GM18907 (cell line): ENCODE measurements around the gene IGFBP6.

Experiments
- ATAC-seq: cut with Tn5 transposase; IDR thresholded peaks from one replicate; pipeline ENCODE4 v1.9.1; 2021; ENCODE audit warnings: mild to moderate bottlenecking, moderate library complexity; ENCODE audit not compliant: unreplicated experiment

IGFBP6 gene

DNA sequence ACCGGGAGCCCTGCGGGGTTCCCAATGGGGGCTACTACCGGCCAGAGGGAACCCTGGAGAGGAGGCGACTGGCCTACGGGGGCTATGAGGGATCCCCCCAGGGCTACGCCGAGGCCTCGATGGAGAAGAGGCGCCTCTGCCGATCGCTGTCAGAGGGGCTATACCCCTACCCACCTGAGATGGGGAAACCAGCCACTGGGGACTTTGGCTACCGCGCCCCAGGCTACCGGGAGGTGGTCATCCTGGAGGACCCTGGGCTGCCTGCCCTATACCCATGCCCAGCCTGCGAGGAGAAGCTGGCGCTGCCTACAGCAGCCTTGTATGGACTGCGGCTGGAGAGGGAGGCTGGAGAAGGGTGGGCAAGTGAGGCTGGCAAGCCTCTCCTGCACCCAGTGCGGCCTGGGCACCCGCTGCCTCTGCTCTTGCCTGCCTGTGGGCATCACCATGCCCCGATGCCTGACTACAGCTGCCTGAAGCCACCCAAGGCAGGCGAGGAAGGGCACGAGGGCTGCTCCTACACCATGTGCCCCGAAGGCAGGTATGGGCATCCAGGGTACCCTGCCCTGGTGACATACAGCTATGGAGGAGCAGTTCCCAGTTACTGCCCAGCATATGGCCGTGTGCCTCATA is 37.9 kb upstream of the IGFBP6 start:
- no peak for ATAC-seq

DNA sequence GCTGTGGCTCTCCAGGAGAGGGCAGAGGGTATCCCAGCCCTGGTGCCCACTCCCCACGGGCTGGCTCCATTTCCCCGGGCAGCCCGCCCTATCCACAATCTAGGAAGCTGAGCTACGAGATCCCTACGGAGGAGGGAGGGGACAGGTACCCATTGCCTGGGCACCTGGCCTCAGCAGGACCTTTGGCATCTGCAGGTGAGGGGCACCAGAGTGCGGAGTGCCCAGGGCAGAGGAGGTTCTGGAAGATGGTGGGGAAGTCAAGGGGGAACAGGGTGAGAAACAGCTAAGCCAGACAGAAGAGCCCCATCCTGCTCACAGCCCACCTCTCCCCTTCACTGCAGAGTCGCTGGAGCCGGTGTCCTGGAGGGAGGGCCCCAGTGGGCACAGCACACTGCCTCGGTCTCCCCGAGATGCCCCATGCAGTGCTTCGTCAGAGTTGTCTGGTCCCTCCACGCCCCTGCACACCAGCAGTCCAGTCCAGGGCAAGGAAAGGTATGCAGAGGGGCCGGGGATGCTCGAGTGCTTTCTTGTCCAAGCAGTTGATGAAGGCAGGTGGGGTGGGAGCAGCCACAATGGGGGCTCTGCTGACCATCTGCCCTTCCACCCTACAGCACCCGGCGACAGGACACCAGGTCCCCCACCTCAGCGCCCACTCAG is 37.3 kb upstream of the IGFBP6 start:
- ATAC-seq = no peak

DNA sequence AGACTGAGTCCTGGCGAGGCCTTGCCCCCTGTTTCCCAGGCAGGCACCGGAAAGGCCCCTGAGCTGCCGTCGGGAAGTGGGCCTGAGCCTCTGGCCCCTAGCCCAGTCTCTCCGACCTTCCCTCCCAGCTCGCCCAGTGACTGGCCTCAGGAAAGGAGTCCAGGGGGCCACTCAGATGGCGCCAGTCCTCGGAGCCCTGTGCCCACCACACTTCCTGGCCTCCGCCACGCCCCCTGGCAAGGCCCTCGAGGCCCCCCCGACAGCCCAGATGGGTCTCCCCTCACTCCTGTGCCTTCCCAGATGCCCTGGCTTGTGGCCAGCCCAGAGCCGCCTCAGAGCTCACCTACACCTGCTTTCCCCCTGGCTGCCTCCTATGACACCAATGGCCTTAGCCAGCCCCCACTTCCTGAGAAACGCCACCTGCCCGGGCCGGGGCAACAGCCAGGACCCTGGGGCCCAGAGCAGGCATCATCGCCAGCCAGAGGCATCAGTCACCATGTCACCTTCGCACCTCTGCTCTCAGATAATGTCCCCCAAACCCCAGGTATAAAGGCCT is 36.7 kb upstream of the IGFBP6 start:
- no peak for ATAC-seq

DNA sequence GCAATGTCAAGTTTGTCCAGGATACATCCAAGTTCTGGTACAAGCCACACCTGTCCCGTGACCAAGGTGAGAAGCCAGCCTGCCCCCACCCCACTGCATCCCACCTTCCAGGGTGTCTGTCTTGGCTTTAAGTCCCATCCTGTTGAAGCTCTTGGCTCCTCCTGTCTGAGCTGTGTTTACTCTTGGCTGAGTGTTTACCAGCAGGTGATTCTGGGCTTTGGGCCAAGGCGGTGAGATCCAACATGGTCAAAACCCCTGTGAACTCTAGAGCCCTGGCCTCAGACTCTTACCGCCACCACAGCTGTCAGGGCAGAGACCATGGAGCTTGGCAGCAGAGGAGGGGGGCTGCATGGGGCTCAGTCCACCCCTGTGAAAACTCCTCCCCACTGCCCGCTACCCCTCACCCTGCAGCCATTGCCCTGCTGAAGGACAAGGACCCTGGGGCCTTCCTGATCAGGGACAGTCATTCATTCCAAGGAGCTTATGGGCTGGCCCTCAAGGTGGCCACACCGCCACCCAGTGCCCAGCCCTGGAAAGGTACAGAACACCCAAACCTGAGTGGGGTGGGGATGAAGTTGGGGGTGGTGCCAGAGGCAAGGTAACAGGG is 36.0 kb upstream of the IGFBP6 start:
- ATAC-seq = no peak

DNA sequence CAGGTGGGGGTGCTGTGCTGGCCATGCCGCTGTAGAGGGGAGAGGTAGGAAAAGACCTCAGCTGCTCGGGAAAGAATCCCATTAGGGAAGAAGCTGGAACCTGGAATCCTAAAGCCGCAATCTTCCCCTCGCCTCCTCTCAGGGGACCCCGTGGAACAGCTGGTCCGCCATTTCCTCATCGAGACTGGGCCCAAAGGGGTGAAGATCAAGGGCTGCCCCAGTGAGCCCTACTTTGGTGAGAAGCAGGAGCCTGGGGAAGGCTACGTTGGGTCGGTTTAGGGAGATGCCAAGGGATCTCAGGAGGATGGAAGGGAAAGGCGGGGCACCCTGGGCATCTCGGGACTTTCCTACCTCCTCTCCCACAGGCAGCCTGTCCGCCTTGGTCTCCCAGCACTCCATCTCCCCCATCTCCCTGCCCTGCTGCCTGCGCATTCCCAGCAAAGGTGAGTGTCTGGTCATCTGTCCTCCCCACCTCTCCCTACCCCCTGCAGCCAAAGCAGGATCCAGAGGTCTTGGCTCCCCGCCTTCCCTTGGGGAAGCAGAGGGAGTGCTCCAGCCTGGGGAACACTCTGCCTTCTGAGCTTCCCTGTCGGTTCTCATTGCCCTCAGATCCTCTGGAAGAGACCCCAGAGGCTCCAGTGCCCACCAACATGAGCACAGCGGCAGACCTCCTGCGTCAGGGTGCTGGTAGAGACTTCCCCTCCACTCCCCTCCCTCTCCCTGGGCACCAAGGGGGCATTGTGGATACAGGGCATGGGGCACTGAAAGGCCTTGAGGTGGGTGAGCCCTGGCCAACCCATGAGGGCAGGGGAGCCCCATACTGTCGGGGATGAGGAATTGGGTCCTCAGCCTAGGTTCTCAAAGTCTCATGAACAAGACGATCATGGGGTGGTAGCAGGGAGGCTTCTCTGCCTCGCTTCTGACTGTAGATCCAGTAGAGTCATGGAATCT is 35.2 kb upstream of the IGFBP6 start:
- no peak for ATAC-seq

DNA sequence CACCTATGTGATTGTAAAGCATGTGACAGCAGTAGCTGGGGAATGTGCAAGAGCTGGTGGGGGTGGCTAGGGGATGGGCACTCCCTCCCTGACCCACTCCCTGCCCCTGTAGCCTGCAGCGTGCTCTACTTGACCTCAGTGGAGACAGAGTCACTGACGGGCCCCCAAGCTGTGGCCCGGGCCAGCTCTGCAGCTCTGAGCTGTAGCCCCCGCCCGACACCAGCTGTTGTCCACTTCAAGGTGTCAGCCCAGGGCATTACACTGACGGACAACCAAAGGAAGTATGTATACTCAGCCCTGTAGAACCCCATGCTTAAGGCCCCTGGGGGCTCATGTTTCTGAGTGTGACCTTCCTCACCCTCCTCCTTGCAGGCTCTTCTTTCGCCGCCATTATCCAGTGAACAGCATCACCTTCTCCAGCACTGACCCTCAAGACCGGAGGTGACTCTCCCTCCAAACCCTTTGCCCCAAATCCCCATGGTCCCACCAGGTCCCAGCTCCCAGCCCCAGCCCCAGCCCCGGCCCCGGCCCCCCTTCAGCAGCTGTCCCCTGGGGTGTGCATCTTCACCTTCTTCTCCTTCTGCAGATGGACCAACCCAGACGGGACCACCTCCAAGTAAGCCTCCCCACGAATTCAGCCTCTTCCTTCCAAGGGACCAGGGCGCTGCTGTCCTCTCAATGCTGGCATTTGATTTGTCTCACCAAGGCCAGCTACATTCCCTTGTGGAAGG is 34.3 kb upstream of the IGFBP6 start:
- ATAC-seq = no peak

DNA sequence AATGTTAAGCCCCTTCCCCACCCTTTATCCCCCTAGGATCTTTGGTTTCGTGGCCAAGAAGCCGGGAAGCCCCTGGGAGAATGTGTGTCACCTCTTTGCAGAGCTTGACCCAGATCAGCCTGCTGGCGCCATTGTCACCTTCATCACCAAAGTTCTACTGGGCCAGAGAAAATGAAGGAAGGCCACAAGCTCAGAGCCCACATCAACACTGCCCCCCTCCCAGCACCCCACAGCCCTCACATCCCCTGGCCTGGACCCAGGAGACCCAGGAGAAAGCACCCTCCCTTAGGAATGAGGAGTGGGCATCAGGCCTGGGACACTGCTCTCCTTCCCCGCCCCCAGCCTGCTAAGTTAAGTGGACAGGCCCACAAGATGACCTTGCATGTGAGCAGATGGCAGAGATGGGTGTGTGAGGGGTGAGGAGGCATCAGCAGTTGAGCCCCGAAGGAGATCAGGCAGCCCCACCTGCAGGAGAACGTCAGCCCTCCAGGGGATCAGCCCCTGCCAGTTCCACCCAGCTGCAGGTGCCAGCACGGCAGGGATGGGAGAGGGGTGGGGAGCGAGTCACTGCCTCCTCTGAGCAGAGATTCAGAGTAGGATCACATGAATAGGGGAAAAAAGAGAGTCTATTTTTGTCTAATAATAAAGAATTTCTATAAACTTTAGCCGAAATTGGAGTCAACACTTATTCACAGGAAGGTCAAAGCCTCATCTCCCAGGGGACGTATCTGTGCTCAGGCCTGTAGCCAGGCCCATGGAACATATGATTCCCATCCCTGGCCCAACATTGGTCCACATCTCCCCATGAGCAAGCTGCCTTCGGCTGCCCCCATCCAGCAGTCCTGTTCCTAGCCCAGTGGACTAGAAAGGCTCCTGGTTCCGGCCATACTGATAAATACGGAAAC is 33.5 kb upstream of the IGFBP6 start:
- ATAC-seq = no peak

DNA sequence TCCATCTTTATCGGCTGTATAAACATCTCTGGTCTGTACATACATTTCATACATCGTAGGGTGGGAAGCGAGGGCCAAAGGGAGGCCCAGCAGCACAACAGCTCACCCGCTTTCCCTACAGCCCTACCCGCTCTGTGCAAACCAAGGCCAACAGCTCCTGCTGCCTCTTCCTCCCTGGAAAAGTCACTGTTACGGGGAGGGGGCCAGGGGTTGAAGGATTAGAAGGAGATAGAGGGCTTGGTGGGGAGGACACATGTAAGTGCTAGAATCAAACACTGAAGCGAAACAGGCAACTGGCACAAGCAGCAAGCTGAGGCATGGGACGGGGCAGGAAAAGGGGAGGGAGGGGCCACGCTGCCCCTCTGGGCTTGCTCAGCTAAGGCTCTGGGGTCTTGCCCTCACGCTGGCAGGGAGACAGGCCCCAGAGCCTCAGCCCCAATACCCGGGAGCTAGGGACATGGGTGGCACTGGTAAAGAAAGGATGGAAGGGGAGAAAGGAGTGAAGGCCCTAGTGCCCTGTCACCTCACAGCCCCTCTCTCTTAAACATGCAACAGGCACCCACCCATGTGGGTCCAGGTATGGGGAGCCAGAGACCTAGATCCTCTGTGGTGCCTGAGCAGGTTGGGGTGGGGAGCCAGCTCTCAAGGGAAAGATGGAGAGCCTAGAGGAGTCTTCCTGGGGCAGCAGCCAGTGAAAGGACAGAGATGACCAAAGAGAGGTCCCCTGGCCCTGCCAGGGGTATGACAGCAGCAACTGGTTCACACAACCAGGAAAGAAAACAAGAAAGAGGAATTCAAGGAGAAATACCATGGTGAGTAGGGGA is 32.6 kb upstream of the IGFBP6 start:
- ATAC-seq = no peak

DNA sequence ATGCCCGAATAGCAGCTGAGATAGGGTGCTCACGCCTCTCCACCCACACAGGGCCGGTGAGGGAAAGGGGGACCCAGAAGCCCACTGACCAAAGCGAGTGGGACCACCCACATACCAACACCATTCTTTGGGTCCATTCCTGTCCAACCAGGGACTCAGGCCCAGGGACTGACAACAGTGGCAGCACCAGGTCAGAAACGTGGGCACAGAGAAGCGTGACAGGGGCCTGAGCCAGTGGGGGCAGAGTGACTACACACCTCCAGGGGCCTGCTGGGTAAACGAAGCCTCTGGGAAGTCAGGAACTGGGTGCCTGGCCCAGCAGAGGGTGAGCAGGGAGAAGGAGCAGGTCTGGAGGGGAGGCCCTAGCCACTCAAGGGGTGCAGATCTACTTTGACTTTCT is 32.0 kb upstream of the IGFBP6 start:
- no peak for ATAC-seq

DNA sequence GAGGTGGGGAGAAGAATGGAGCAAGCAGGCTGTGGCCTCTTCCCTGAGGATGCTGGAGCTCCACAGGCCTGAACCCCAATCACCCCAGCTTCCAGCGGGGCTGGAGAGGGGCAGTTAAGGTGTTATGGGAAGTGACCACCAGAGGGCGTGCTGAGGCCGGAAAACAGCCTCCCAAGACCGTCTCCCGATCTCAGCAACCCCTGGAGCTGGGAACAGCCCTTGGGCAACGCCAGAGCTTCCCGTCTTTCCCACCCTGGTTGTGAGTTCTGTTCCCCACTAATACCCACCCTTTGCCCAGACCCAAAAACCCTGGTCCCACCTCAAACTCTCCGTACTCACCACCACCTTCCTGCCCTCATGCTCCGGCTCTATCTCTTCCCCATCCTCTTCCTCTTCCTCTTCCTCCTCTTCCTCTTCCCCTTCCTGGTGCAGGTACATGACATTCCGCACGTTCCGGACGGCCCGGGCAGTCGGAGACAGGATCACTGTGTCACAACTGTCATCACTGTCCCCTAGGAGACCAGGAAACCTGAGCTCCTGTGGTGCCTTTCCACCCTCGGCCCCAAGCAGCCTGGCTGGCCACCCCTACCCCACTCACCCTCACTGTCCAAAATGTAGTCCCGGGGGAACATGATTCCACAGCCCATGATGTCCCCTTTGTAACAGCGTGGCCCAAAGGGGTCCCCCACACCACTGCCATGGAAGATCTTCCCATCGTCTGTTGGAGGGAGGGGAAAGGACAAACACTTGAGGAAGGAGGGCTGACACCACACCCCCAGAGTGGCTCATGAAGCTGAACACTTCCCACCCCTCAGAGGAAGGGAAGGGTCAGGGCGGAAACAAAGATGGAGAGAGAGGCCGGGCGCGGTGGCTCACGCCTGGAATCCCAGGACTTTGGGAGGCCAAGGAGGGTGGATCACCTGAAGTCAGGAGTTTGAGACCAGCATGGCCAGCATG is 31.2 kb upstream of the IGFBP6 start:
- no peak for ATAC-seq

DNA sequence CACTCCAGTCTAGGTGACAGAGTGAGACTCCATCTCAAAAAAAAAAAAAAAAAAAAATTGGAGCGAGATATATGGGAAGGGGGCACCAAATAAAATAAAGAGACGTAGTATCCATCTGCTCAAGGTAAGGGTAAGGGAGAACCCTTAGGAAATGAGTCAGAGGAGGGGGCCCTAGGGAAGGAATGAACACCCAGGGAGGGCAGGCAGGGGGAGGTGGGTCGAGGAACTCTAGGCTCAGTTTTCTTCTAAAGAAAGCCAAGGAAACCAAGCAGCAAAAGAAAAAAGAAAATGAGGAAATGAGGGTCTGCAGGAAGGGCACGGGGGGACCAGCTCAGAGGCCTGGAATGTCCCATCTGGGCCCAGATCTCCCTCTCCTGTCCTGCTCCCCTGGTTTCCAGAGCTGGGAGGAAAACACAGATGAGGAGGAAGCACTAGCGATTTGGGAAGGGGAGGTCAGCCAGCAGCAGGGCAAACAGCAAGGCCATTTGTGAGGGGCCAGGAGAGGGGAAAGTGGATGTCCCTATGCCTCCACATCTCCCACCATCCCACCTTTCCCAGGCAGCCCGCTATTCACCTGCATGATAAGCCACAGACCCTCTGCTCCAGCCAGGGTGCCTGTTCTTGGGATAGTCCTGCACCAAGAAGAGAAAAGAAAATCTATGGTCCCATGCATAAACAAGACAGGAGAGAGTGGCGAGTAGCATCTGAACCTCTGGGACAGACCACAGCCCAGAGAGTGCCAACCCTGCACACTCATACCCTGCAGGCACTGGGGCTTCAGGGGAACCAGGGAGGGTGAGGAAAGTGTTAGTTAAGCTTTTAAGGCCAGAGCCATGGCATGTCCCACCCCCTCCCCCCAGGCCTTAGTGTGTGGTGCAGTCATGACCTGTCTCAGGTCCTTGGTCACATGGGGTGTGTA is 30.1 kb upstream of the IGFBP6 start:
- no peak for ATAC-seq

DNA sequence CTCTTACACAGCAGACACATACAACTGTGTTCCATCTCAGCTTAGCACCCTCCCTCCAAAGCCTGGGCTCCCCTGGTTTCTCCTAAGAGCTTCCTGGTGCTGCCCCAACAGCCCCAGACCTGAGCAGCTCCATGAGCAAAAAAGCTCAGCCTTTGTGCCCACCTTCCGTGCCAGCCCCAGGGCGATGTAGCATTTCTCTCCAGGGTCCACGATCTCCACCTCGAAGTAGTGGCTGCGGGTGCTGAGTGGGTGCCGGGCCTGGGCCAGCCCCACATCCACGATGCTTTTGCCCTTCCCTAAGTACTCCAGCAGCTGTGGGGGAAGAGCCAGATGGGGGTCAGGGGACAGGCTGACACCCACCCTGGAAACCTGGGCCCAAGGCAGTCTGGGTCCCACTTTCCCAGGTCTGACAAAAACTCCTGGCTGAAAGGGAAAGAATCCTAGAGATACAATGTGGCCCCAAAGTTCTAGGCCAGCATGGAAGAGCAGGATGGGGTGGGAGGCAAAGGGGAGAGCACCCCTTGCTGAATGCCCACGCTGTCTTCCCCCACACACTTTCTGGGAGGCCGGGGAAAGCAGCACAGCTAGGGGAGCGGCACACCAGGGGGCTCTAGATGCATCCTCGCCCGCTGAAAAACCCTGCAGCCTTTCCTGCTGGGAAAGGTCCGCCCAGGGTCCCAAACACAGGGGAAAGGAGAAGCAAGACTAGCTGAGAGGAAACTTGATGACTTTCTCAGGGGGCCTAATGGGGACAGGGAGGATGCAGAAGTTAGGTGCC is 29.3 kb upstream of the IGFBP6 start:
- no peak for ATAC-seq

DNA sequence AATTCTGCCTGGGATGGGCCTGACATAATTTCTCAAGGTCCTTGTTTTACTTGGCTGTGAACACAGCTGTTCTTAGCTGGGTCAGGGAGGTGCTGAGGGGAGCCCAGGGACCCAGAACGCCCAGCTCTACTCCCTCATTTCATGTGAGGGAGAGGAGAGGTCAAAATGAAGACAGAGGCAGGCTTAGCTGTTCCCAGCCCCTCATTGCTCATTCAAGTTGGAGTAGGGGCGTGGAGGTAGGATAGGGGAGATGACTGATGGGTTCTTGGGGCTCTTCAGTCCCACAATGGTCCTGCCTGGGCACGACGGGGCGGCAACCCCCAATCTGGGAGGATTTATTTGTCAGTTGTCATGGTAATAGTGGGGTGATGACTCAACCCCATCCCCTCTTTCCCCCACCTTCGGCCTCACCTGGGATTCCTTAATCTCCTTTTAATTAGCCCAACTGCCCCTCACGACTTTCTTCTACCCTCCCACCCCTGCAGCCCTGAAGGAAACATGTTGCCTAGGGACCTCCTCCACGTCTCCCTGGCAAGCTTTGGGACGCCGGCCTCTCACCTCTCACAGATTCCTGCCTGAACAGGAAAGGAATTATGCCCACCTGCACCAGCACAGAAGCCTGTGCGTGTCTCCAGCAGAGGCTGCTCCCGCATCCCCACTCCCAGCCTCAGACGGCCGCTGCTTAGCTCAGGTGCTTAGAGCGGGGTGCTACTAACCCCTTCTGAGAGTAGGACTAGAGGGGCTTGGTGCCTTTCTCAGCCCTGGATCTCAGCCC is 28.5 kb upstream of the IGFBP6 start:
- ATAC-seq = no peak

DNA sequence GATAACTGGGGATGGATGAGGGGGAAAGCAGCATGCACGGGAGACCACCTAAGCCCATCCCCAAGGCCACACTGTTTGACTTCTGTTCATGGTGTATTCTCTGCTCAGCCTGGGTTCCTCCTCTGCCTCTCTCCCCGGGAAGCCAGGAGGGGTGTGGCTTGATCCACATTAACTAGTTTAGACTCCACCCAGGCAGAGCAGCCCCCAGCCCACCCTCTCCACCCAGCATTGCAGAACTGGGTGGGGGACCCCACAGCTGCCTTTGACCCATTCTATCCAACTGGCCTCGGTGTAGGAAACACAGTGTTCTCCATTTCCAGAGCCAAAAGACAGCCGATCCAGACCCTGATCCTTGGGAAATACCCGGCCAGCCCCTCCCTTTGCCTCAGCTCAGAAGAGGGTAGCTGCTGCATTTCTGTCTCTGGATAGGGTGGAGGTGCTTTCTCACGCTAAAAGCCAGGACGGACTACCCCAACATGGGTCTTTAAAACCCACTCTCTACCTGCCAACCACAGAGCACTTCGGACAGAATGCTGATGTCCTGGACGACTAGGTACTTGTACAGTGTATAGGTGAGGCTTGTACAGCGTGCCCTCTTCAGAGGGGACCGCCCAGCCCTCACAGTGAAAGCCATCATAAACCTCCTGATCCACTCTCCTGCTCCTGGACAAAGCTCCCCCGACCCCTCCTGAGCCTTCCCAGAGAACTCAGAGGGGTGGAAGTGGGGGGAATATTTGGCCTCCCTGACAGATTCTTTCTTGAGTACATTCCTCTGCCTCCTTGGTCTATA is 27.7 kb upstream of the IGFBP6 start:
- no peak for ATAC-seq
